ENCODE data around the gene AGO4. TPM values are rescaled to one million over a fixed set of nuclear protein-coding genes. Genes with fewer than 3 reads are reported as not detected.
A peak's percentile ranks its signal among the peaks of the same experiment; 100 is the strongest.
"Not testable (repeated sequence)": the region's sequence is repeated elsewhere in the genome, so short reads cannot be mapped to it uniquely, and the experiment has no call there.

Gene AGO4
- total RNA-seq, 2 donors from 2014 or later = 10.2 to 15.3 TPM

GRCh38 chr1:35795295-35795694, 12.5 kb upstream of the AGO4 start:
- Mint-ChIP-seq H3K27ac (no peak overlapping the region), H3K4me3 (no peak overlapping the region), H3K27me3 (no peaks in the 10 kb centered on the region), H3K9me3 (no peaks in the 10 kb centered on the region), H3K4me1 (ENCODE audit: low read depth in 2 of 2) (peaks cover 0 to 2% of the 10 kb centered on the region in 2 donors), H3K36me3 (no peaks in the 10 kb centered on the region)
- ATAC-seq (no peak), DNase-seq (ENCODE audit: low spot score) (no peak)

- H3K4me1 Mint-ChIP-seq (ENCODE audit: low read depth in 2 of 2) = peaks cover 0 to 2% of the 10 kb centered on the region in 2 donors
- no peak overlapping the region for H3K4me3 Mint-ChIP-seq
- no peaks in the 10 kb centered on the region for H3K9me3 Mint-ChIP-seq
- H3K36me3 Mint-ChIP-seq = no peaks in the 10 kb centered on the region
- ATAC-seq (no peak), DNase-seq (ENCODE audit: low spot score) (no peak)
- H3K27me3 Mint-ChIP-seq = no peaks in the 10 kb centered on the region
- no peak overlapping the region for H3K27ac Mint-ChIP-seq
These were observed 10.4 kb upstream of the AGO4 start for GRCh38 chr1:35797380-35797779.

GRCh38 chr1:35798019-35798418, 9.8 kb upstream of the AGO4 start:
- H3K27ac Mint-ChIP-seq; H3K36me3 Mint-ChIP-seq; H3K4me3 Mint-ChIP-seq; H3K9me3 Mint-ChIP-seq; H3K4me1 Mint-ChIP-seq (ENCODE audit: low read depth in 2 of 2); DNase-seq (ENCODE audit: low spot score); ATAC-seq; H3K27me3 Mint-ChIP-seq: not testable (repeated sequence)

GRCh38 chr1:35800167-35800887, 7.5 kb upstream of the AGO4 start:
- H3K27ac Mint-ChIP-seq; ATAC-seq; DNase-seq (ENCODE audit: low spot score); H3K4me1 Mint-ChIP-seq (ENCODE audit: low read depth in 2 of 2); H3K4me3 Mint-ChIP-seq; H3K9me3 Mint-ChIP-seq; H3K27me3 Mint-ChIP-seq; H3K36me3 Mint-ChIP-seq: not testable (repeated sequence)

- peak; percentile 57 to 64 for ATAC-seq
- Mint-ChIP-seq H3K9me3 (no peaks in the 10 kb centered on the region), H3K4me1 (ENCODE audit: low read depth in 2 of 2) (peaks cover 23 to 26% of the 10 kb centered on the region in 2 donors), H3K27me3 (no peaks in the 10 kb centered on the region), H3K4me3 (peak overlapping the region; percentile 86), H3K27ac (peak overlapping the region; percentile 75 to 89), H3K36me3 (no peaks in the 10 kb centered on the region)
- no peak for DNase-seq (ENCODE audit: low spot score)
These were observed 766 bp downstream of the AGO4 start for GRCh38 chr1:35808450-35809113.

GRCh38 chr1:35809114-35810095, 1.6 kb downstream of the AGO4 start:
- Mint-ChIP-seq H3K36me3 (no peaks in the 10 kb centered on the region), H3K4me3 (peak overlapping the region; percentile 86), H3K9me3 (no peaks in the 10 kb centered on the region), H3K27ac (peak overlapping the region; percentile 75 to 89), H3K4me1 (ENCODE audit: low read depth in 2 of 2) (peaks cover 22 to 24% of the 10 kb centered on the region in 2 donors), H3K27me3 (no peaks in the 10 kb centered on the region)
- ATAC-seq (no peak), DNase-seq (ENCODE audit: low spot score) (no peak)

GRCh38 chr1:35810096-35810881, 2.5 kb downstream of the AGO4 start:
- Mint-ChIP-seq H3K9me3 (no peaks in the 10 kb centered on the region), H3K27ac (peak overlapping the region; percentile 11 to 89), H3K4me1 (ENCODE audit: low read depth in 2 of 2) (peaks cover 17 to 19% of the 10 kb centered on the region in 2 donors), H3K4me3 (peak overlapping the region; percentile 86), H3K27me3 (no peaks in the 10 kb centered on the region), H3K36me3 (no peaks in the 10 kb centered on the region)
- ATAC-seq (no peak), DNase-seq (ENCODE audit: low spot score) (no peak)

GRCh38 chr1:35812754-35813153, 4.9 kb downstream of the AGO4 start:
- not testable (repeated sequence) for H3K27ac Mint-ChIP-seq

GRCh38 chr1:35825255-35825654, 17.4 kb downstream of the AGO4 start:
- Mint-ChIP-seq H3K27me3 (no peaks in the 10 kb centered on the region), H3K27ac (no peak overlapping the region), H3K4me1 (ENCODE audit: low read depth in 2 of 2) (no peaks in the 10 kb centered on the region), H3K36me3 (peaks cover 5% of the 10 kb centered on the region), H3K9me3 (no peaks in the 10 kb centered on the region), H3K4me3 (no peak overlapping the region)
- no peak for DNase-seq (ENCODE audit: low spot score)
- no peak for ATAC-seq

More at GRCh38 chr1:35812754-35813153, 4.9 kb downstream of the AGO4 start:
- peaks cover 14 to 17% of the 10 kb centered on the region in 2 donors for H3K4me1 Mint-ChIP-seq (ENCODE audit: low read depth in 2 of 2)
- not testable (repeated sequence) for H3K27me3 Mint-ChIP-seq; DNase-seq (ENCODE audit: low spot score); ATAC-seq; H3K9me3 Mint-ChIP-seq; H3K36me3 Mint-ChIP-seq; H3K4me3 Mint-ChIP-seq

- Mint-ChIP-seq H3K4me3 (no peak overlapping the region), H3K4me1 (ENCODE audit: low read depth in 2 of 2) (no peaks in the 10 kb centered on the region), H3K36me3 (peaks cover 5% of the 10 kb centered on the region), H3K27me3 (no peaks in the 10 kb centered on the region), H3K9me3 (no peaks in the 10 kb centered on the region), H3K27ac (no peak overlapping the region)
- ATAC-seq (no peak), DNase-seq (ENCODE audit: low spot score) (no peak)
These were observed 24.6 kb downstream of the AGO4 start for GRCh38 chr1:35832276-35832905.

GRCh38 chr1:35833395-35833794, 25.6 kb downstream of the AGO4 start:
- no peak for ATAC-seq
- Mint-ChIP-seq H3K27ac (no peak overlapping the region), H3K4me3 (no peak overlapping the region), H3K27me3 (no peaks in the 10 kb centered on the region), H3K4me1 (ENCODE audit: low read depth in 2 of 2) (peaks cover 2 to 5% of the 10 kb centered on the region in 2 donors), H3K36me3 (peaks cover 5% of the 10 kb centered on the region), H3K9me3 (no peaks in the 10 kb centered on the region)
- DNase-seq (ENCODE audit: low spot score) = no peak

- H3K36me3 Mint-ChIP-seq = peaks cover 5% of the 10 kb centered on the region
- DNase-seq (ENCODE audit: low spot score) (no peak), ATAC-seq (no peak)
- no peak overlapping the region for H3K27ac Mint-ChIP-seq
- H3K27me3 Mint-ChIP-seq = no peaks in the 10 kb centered on the region
- H3K9me3 Mint-ChIP-seq = no peaks in the 10 kb centered on the region
- no peak overlapping the region for H3K4me3 Mint-ChIP-seq
- peaks cover 7 to 9% of the 10 kb centered on the region in 2 donors for H3K4me1 Mint-ChIP-seq (ENCODE audit: low read depth in 2 of 2)
These were observed 26.4 kb downstream of the AGO4 start for GRCh38 chr1:35834218-35834617.

GRCh38 chr1:35835398-35835797, 27.6 kb downstream of the AGO4 start:
- Mint-ChIP-seq H3K4me3 (no peak overlapping the region), H3K9me3 (no peaks in the 10 kb centered on the region), H3K27me3 (no peaks in the 10 kb centered on the region), H3K4me1 (ENCODE audit: low read depth in 2 of 2) (peaks cover 7 to 9% of the 10 kb centered on the region in 2 donors), H3K27ac (no peak overlapping the region), H3K36me3 (peaks cover 5% of the 10 kb centered on the region)
- no peak for DNase-seq (ENCODE audit: low spot score)
- ATAC-seq = no peak
